ENCODE results near the gene CSNK1E. TPM values are rescaled to one million over a fixed set of nuclear protein-coding genes. Genes with fewer than 3 reads are reported as not detected.

CSNK1E gene
- total and polyA plus RNA-seq, 2 of the 4 experiments (the other 2 are of a cell fraction), result 116 to 276 TPM

DNA sequence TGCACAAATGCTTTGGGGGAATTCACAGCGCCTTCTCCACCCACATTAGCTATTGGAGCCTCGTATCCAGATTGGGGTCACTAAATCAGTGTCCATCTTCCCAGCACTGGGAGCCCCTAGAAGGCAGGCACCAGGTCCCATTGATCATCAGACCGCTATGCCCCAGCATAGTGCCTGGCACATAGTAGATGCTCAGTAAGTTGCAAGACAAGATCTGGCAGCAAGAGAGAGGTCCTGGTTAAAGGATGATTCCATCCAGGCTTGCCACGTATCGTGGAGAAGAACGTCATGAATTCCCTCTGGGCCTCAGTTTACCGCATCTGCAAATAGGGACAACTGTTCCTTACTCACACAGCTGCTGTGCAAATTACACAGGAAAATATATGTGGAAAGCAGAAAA lies 46.1 kb downstream of the CSNK1E start:
- peaks cover 2% of the 10 kb centered on the region; the same call in 1 of the 2 replicates for H3K36me3 ChIP-seq (ENCODE audit: control insufficient read depth, insufficient read depth, low read length)
- peak overlapping the region; percentile 38; the same call in 1 of the 2 replicates for H3K14ac ChIP-seq (replicated peaks; ENCODE audit: low read depth, low read length)
- in situ Hi-C loops (cut with MboI; ENCODE audit: low sequenced_read_pairs), result no loop called here
- H3K4me2 ChIP-seq (ENCODE audit: low read depth, low read length), result peak overlapping the region; percentile 37
- H2BK5ac ChIP-seq (ENCODE audit: low read depth, low read length, poor library complexity, severe bottlenecking), result no peak overlapping the region
- H3K27me3 ChIP-seq (ENCODE audit: control insufficient read depth, insufficient read depth, low read length), result no peaks in the 10 kb centered on the region
- TF ChIP-seq RCOR1 (IDR thresholded peaks at IDR 0.05; ENCODE audit: insufficient replicate concordance, low read length), result no peak
- no peak for TF ChIP-seq RAD21 (IDR thresholded peaks at IDR 0.05; ENCODE audit: low read length)
- no peak for TF ChIP-seq BHLHE40 (IDR thresholded peaks at IDR 0.05; ENCODE audit: low read depth, low read length)
- no peak for TF ChIP-seq MAZ (IDR thresholded peaks at IDR 0.05; ENCODE audit: borderline replicate concordance, low read depth, low read length)
- no peak for TF ChIP-seq MXI1 (IDR thresholded peaks at IDR 0.05; ENCODE audit: borderline replicate concordance, low read depth, low read length)
- no peak for TF ChIP-seq MAFK (IDR thresholded peaks at IDR 0.05; ENCODE audit: low read depth, low read length)
- TF ChIP-seq FOS (IDR thresholded peaks at IDR 0.05; ENCODE audit: low read depth, low read length), result no peak
- TF ChIP-seq, protein P1, sequence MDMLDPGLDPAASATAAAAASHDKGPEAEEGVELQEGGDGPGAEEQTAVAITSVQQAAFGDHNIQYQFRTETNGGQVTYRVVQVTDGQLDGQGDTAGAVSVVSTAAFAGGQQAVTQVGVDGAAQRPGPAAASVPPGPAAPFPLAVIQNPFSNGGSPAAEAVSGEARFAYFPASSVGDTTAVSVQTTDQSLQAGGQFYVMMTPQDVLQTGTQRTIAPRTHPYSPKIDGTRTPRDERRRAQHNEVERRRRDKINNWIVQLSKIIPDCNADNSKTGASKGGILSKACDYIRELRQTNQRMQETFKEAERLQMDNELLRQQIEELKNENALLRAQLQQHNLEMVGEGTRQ (IDR thresholded peaks at IDR 0.05; ENCODE audit: low read depth, low read length), result no peak
- TF ChIP-seq POLR2A (IDR thresholded peaks at IDR 0.05; ENCODE audit: low read depth, low read length), result no peak
- no peak for TF ChIP-seq CTCF (conservative IDR thresholded peaks at IDR 0.05; ENCODE audit: low read depth, low read length)
- no peak for TF ChIP-seq ELK1 (IDR thresholded peaks at IDR 0.05; ENCODE audit: borderline replicate concordance, low read depth, low read length)
- TF ChIP-seq SMC3 (IDR thresholded peaks at IDR 0.05; ENCODE audit: low read depth, low read length), result no peak
- TF ChIP-seq CEBPB (IDR thresholded peaks at IDR 0.05; ENCODE audit: low read depth, low read length), result no peak
- TF ChIP-seq CHD1 (IDR thresholded peaks at IDR 0.05; ENCODE audit: low read depth, low read length), result no peak
- TF ChIP-seq NFE2L2 (IDR thresholded peaks at IDR 0.05; ENCODE audit: low read depth, low read length), result no peak
- no peak for TF ChIP-seq RFX5 (IDR thresholded peaks at IDR 0.05; ENCODE audit: low read depth, low read length)
- CTCF ChIA-PET, result no interaction called here
- 87% methylated on average over 3 of the region's 7 CpGs; no CpG with 5 or more reads in 1 of the 2 experiments for WGBS, 2 experiments (ENCODE audit: extremely low coverage in 2 of 2, insufficient read length in 1 of 2)
- H2BK15ac ChIP-seq (ENCODE audit: low read depth, low read length), result no peak overlapping the region
- no peak for ATAC-seq (ENCODE audit: low read depth)
- POLR2A ChIA-PET (ENCODE audit: unreplicated experiment), result interaction anchor here (0.6 kb wide), 1 partner anchor 96 kb away, joined by 3 read pairs; no protein-coding TSS in a partner anchor
- no peak overlapping the region for H4K91ac ChIP-seq (ENCODE audit: insufficient read depth, low read depth, low read length)
- intact Hi-C loops (cut with micrococcal nuclease), result no loop called here
- dilution Hi-C loops (cut with HindIII; ENCODE audit: low sequenced_read_pairs, unreplicated experiment), result no loop called here
- H4K20me1 ChIP-seq (ENCODE audit: insufficient read depth, low read length), result peaks cover 65% of the 10 kb centered on the region
- H2BK120ac ChIP-seq (ENCODE audit: low read depth, low read length), result no peak overlapping the region
- H3K4me3 ChIP-seq (ENCODE audit: insufficient read depth, low read depth, low read length), result no peak overlapping the region
- no peak overlapping the region for H2AFZ ChIP-seq (replicated peaks; ENCODE audit: low read length, poor library complexity)
- H3K56ac ChIP-seq (ENCODE audit: extremely low read depth, insufficient read depth, low read length), result no peak overlapping the region
- 0 out of 2 replicates have a peak overlapping the region, but pooled peaks have one; percentile 16 for H3K4ac ChIP-seq (ENCODE audit: low read depth, low read length)
- peaks cover 15 to 71% of the 10 kb centered on the region in 2 experiments; a peak in 3 of 4 replicates for H3K79me1 ChIP-seq (ENCODE audit: low read depth in 1 of 2, low read length in 2 of 2)
- no peak overlapping the region for H2BK20ac ChIP-seq (ENCODE audit: low read depth, low read length)
- H3K9me1 ChIP-seq (ENCODE audit: insufficient read depth, low read length), result peaks cover 37% of the 10 kb centered on the region
- peak overlapping the region; percentile 99 for H3K23ac ChIP-seq (ENCODE audit: low read depth, low read length)
- H4K8ac ChIP-seq (ENCODE audit: low read depth in 2 of 2, low read length in 2 of 2), result no peak overlapping the region; a peak in 1 of 4 replicates
- peak overlapping the region; percentile 3 for H2AK9ac ChIP-seq (replicated peaks; ENCODE audit: low read depth, low read length, poor library complexity)
- no peaks in the 10 kb centered on the region for H3K9me3 ChIP-seq (ENCODE audit: control insufficient read depth, insufficient read depth, low read length)
- no peak overlapping the region for H3K9ac ChIP-seq (ENCODE audit: low read depth, low read length)
- H3K18ac ChIP-seq (ENCODE audit: low read depth, low read length), result no peak overlapping the region
- H2AK5ac ChIP-seq (ENCODE audit: low read depth, low read length), result peak overlapping the region; percentile 88; the same call in 1 of the 2 replicates
- H4K5ac ChIP-seq (ENCODE audit: low read depth, low read length), result no peak overlapping the region
- peaks cover 24% of the 10 kb centered on the region for H3K4me1 ChIP-seq (ENCODE audit: control insufficient read depth, insufficient read depth, low read length)
- DNase-seq, result no peak
- no peak overlapping the region for H3K27ac ChIP-seq (ENCODE audit: insufficient read depth, low read length)
- BruUV-seq (replicated peaks), result TSS peak; percentile 18

Data from IMR-90 (cell line).